ENCODE data around the gene PIM3.

PIM3 gene

GRCh38 chr22:49957826-49958365 lies 2.7 kb upstream of the PIM3 start:
- H3K4me3 ChIP-seq (ENCODE audit: low read depth, low read length), result no peak overlapping the region
- no peak for TF ChIP-seq CTCF (IDR thresholded peaks at IDR 0.05; ENCODE audit: control insufficient read depth, extremely low read depth, insufficient read depth)
- DNase-seq (ENCODE audit: low read depth), result no peak

GRCh38 chr22:49958366-49958921 lies 2.1 kb upstream of the PIM3 start:
- no peak for DNase-seq (ENCODE audit: low read depth)
- TF ChIP-seq CTCF (IDR thresholded peaks at IDR 0.05; ENCODE audit: control insufficient read depth, extremely low read depth, insufficient read depth), result no peak
- H3K4me3 ChIP-seq (ENCODE audit: low read depth, low read length), result no peak overlapping the region

DNA sequence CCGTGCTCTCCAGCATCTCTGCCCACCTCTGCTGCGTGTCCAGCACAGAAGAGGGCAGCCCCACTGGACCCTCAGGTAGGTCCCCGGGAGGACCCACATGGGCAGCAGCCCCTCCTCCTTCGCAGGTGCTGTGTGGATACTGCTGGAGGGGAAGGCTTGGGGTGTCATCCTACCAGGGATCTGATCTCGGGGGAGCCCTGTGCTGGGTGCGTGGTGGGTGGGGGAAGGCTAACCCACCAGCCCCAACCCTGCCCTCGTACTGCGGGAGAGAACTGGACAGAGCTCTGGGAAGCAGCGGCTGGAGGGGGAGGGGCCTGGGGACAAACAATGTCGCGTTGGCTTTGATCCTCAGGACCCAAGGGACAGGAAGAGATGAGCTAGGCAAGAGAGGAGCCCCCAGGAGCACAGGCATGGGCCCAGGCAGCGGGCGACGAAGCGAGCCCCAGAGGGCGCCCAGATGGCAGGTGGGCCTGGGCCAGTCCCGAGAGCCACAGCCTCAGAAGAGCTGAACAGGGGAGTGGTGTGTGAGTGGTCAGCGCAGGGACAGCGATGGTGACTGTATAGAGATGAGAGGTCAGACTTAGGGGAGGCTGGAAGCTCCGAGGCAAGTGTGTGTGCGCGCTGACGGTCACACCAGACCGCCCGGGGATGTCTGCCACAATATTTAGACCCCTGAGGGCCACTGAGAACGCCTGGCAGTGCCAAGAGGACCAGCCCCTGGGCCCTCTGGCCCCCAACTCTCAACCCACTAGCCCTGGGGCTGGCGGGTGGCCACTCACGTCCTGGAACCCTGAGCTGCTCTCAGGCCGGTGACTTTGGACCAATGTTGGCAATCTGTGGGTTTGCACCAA lies 1.4 kb upstream of the PIM3 start:
- DNase-seq (ENCODE audit: low read depth), result no peak
- no peak for TF ChIP-seq CTCF (IDR thresholded peaks at IDR 0.05; ENCODE audit: control insufficient read depth, extremely low read depth, insufficient read depth)
- peak overlapping the region; percentile 63 for H3K4me3 ChIP-seq (ENCODE audit: low read depth, low read length)

GRCh38 chr22:49959782-49960158 lies 802 bp upstream of the PIM3 start:
- H3K4me3 ChIP-seq (ENCODE audit: low read depth, low read length), result peak overlapping the region; percentile 63
- no peak for DNase-seq (ENCODE audit: low read depth)
- no peak for TF ChIP-seq CTCF (IDR thresholded peaks at IDR 0.05; ENCODE audit: control insufficient read depth, extremely low read depth, insufficient read depth)

- TF ChIP-seq CTCF (IDR thresholded peaks at IDR 0.05; ENCODE audit: control insufficient read depth, extremely low read depth, insufficient read depth), result no peak
- H3K4me3 ChIP-seq (ENCODE audit: low read depth, low read length), result peak overlapping the region; percentile 84
- no peak for DNase-seq (ENCODE audit: low read depth)
Observed at GRCh38 chr22:49961005-49961600, 531 bp downstream of the PIM3 start.

DNA sequence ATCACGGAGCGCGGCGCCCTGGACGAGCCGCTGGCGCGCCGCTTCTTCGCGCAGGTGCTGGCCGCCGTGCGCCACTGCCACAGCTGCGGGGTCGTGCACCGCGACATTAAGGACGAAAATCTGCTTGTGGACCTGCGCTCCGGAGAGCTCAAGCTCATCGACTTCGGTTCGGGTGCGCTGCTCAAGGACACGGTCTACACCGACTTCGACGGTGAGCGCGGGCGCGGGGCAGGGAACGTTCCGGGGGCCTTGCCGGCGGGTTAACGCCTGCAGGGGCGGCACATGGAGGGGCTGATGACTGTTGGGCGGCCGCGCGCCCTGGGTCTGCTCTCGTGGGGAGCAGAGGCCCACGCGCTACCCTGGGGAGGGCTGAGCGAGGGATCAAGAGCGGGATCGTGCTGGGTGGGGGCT lies 1.0 kb downstream of the PIM3 start:
- TF ChIP-seq CTCF (IDR thresholded peaks at IDR 0.05; ENCODE audit: control insufficient read depth, extremely low read depth, insufficient read depth), result no peak
- no peak for DNase-seq (ENCODE audit: low read depth)

More for the DNA sequence above, 1.0 kb downstream of the PIM3 start:
- peak overlapping the region; percentile 84 for H3K4me3 ChIP-seq (ENCODE audit: low read depth, low read length)

Data from LNCaP clone FGC (cell line).